MM.1S (cell line): Measurements from ENCODE around the gene SLC37A1.

ENCODE experiments used
- DNase-seq: peaks from one replicate; pipeline ENCODE4 v3.0.0-alpha.2; 2015
- H2AFZ ChIP-seq: fragments of 300-600 bp; sonication (generic); 2 replicates; pipeline ENCODE4 v1.6.0; 2016; ENCODE audit warnings: antibody characterized with exemption, low read length
- H3F3A ChIP-seq: fragments of 300-600 bp; sonication (generic); 2 replicates; pipeline ENCODE4 v1.6.1; 2016; ENCODE audit warnings: mild to moderate bottlenecking, antibody characterized with exemption, low read length, moderate library complexity, mixed read lengths; ENCODE audit not compliant: insufficient read depth
- H3K27ac ChIP-seq: fragments of 300-600 bp; sonication (generic); 2 replicates; pipeline ENCODE4 v1.5.1; 2016; ENCODE audit warnings: mild to moderate bottlenecking, low read length
- H3K27me3 ChIP-seq: fragments of 300-600 bp; sonication (generic); replicated peaks from 2 replicates; pipeline ENCODE4 v1.6.0; 2016; ENCODE audit warnings: low read length; ENCODE audit not compliant: insufficient read depth
- H3K36me3 ChIP-seq: fragments of 300-600 bp; sonication (generic); replicated peaks from 2 replicates; pipeline ENCODE4 v1.6.1; 2016; ENCODE audit warnings: mild to moderate bottlenecking, low read length, mixed read lengths; ENCODE audit not compliant: insufficient read depth
- H3K4me1 ChIP-seq: fragments of 300-600 bp; sonication (generic); 2 replicates; pipeline ENCODE4 v1.6.1; 2016; ENCODE audit warnings: low read length, mixed read lengths
- H3K4me2 ChIP-seq: fragments of 300-600 bp; sonication (generic); 2 replicates; pipeline ENCODE4 v1.6.0; 2016; ENCODE audit warnings: low read depth, low read length
- H3K4me3 ChIP-seq: fragments of 300-600 bp; sonication (generic); 2 replicates; pipeline ENCODE4 v1.5.1; 2016; ENCODE audit warnings: low read length, mixed read lengths
- H3K79me2 ChIP-seq: fragments of 300-600 bp; sonication (generic); 2 replicates; pipeline ENCODE4 v1.6.1; 2016; ENCODE audit warnings: mixed run types, low read length, mixed read lengths
- H3K9ac ChIP-seq: fragments of 300-600 bp; sonication (generic); 2 replicates; pipeline ENCODE4 v1.6.1; 2016; ENCODE audit warnings: low read length, mixed read lengths
- H3K9me2 ChIP-seq: fragments of 300-600 bp; sonication (generic); replicated peaks from 2 replicates; pipeline ENCODE4 v1.6.1; 2016; ENCODE audit warnings: mild to moderate bottlenecking, low read length, mixed read lengths; ENCODE audit not compliant: insufficient read depth
- H3K9me3 ChIP-seq: fragments of 300-600 bp; sonication (generic); replicated peaks from 2 replicates; pipeline ENCODE4 v1.6.1; 2016; ENCODE audit warnings: mild to moderate bottlenecking, low read length, mixed read lengths; ENCODE audit not compliant: insufficient read depth
- H4K20me1 ChIP-seq: fragments of 300-600 bp; sonication (generic); 2 replicates; pipeline ENCODE4 v1.6.1; 2016; ENCODE audit warnings: mild to moderate bottlenecking, low read length, moderate library complexity, mixed read lengths; ENCODE audit not compliant: insufficient read depth
- CTCF ChIP-seq: fragments of 300-600 bp; sonication (generic); IDR thresholded peaks from 2 replicates; pipeline ENCODE4 v1.5.1; 2016; ENCODE audit warnings: antibody characterized with exemption, low read length, mixed read lengths
- EZH2 ChIP-seq: fragments of 300-600 bp; sonication (generic); optimal IDR thresholded peaks from 2 replicates; pipeline ENCODE3; 2017; ENCODE audit warnings: low read depth, mild to moderate bottlenecking, antibody characterized with exemption, low read length, mixed read lengths
- EZH2phosphoT487 ChIP-seq: fragments of 300-600 bp; sonication (generic); IDR thresholded peaks from 2 replicates; pipeline ENCODE4 v1.6.1; 2018; ENCODE audit warnings: antibody characterized with exemption, low read length

Gene SLC37A1

GRCh38 chr21:42561762-42562650 lies 48.4 kb downstream of the SLC37A1 start:
- Histone ChIP-seq H3K27me3 (peaks cover 79% of the 10 kb centered on the region), H3K9me3 (no peaks in the 10 kb centered on the region), H3K79me2 (no peaks in the 10 kb centered on the region), H4K20me1 (0 out of 2 replicates have a peak, but pooled peaks cover 4% of the 10 kb centered on the region), H3K4me3 (no peak overlapping the region), H3F3A (no peaks in the 10 kb centered on the region), H2AFZ (no peak overlapping the region), H3K9ac (no peak overlapping the region), H3K4me1 (no peaks in the 10 kb centered on the region), H3K9me2 (no peaks in the 10 kb centered on the region), H3K27ac (no peak overlapping the region), H3K4me2 (no peak overlapping the region), H3K36me3 (no peaks in the 10 kb centered on the region)
- DNase-seq = peak; percentile 29
- no peak for TF ChIP-seq EZH2

GRCh38 chr21:42562816-42563215 lies 49.2 kb downstream of the SLC37A1 start:
- Histone ChIP-seq H3K4me2 (no peak overlapping the region), H3K4me1 (no peaks in the 10 kb centered on the region), H3K79me2 (no peaks in the 10 kb centered on the region), H3K9me2 (no peaks in the 10 kb centered on the region), H3K27me3 (peaks cover 79% of the 10 kb centered on the region), H4K20me1 (0 out of 2 replicates have a peak, but pooled peaks cover 4% of the 10 kb centered on the region), H3K9ac (no peak overlapping the region), H3K9me3 (no peaks in the 10 kb centered on the region), H3F3A (no peaks in the 10 kb centered on the region), H2AFZ (no peak overlapping the region), H3K4me3 (no peak overlapping the region), H3K36me3 (no peaks in the 10 kb centered on the region), H3K27ac (no peak overlapping the region)
- DNase-seq = no peak
- TF ChIP-seq EZH2 (no peak), CTCF (no peak), EZH2phosphoT487 (no peak)

- no peaks in the 10 kb centered on the region for H3K9me2 ChIP-seq
- no peaks in the 10 kb centered on the region for H3K79me2 ChIP-seq
- H3K4me3 ChIP-seq = no peak overlapping the region
- no peak overlapping the region for H3K4me2 ChIP-seq
- no peak overlapping the region for H3K9ac ChIP-seq
- DNase-seq = no peak
- no peaks in the 10 kb centered on the region for H3F3A ChIP-seq
- H3K27ac ChIP-seq = no peak overlapping the region
- TF ChIP-seq EZH2phosphoT487 = no peak
- no peak for TF ChIP-seq CTCF
- TF ChIP-seq EZH2 = no peak
- no peaks in the 10 kb centered on the region for H3K4me1 ChIP-seq
- H2AFZ ChIP-seq = no peak overlapping the region
- no peaks in the 10 kb centered on the region for H3K9me3 ChIP-seq
- 0 out of 2 replicates have a peak, but pooled peaks cover 4% of the 10 kb centered on the region for H4K20me1 ChIP-seq
- no peaks in the 10 kb centered on the region for H3K36me3 ChIP-seq
- H3K27me3 ChIP-seq = peaks cover 81% of the 10 kb centered on the region
These were observed 49.6 kb downstream of the SLC37A1 start for GRCh38 chr21:42563261-42563660.

- no peak overlapping the region for H3K27ac ChIP-seq
These were observed 50.0 kb downstream of the SLC37A1 start for GRCh38 chr21:42563686-42564085.

More at GRCh38 chr21:42563686-42564085, 50.0 kb downstream of the SLC37A1 start:
- Histone ChIP-seq H3K9me3 (no peaks in the 10 kb centered on the region), H3K4me2 (no peak overlapping the region), H3K9me2 (no peaks in the 10 kb centered on the region), H3K36me3 (no peaks in the 10 kb centered on the region), H3K4me1 (no peaks in the 10 kb centered on the region), H3K4me3 (no peak overlapping the region), H3K79me2 (no peaks in the 10 kb centered on the region), H3K27me3 (peaks cover 82% of the 10 kb centered on the region), H3F3A (no peaks in the 10 kb centered on the region), H4K20me1 (0 out of 2 replicates have a peak, but pooled peaks cover 4% of the 10 kb centered on the region), H2AFZ (no peak overlapping the region), H3K9ac (no peak overlapping the region)
- DNase-seq = no peak
- TF ChIP-seq CTCF (no peak), EZH2phosphoT487 (no peak), EZH2 (no peak)
